ENCODE measurements around the gene BUB1B. TPM values are rescaled to one million over a fixed set of nuclear protein-coding genes. Genes with fewer than 3 reads are reported as not detected.

Gene BUB1B
- total RNA-seq, 4 donors from 2014 or later, result 0.33 to 8.8 (median 3.3) TPM; not detected in 1

DNA sequence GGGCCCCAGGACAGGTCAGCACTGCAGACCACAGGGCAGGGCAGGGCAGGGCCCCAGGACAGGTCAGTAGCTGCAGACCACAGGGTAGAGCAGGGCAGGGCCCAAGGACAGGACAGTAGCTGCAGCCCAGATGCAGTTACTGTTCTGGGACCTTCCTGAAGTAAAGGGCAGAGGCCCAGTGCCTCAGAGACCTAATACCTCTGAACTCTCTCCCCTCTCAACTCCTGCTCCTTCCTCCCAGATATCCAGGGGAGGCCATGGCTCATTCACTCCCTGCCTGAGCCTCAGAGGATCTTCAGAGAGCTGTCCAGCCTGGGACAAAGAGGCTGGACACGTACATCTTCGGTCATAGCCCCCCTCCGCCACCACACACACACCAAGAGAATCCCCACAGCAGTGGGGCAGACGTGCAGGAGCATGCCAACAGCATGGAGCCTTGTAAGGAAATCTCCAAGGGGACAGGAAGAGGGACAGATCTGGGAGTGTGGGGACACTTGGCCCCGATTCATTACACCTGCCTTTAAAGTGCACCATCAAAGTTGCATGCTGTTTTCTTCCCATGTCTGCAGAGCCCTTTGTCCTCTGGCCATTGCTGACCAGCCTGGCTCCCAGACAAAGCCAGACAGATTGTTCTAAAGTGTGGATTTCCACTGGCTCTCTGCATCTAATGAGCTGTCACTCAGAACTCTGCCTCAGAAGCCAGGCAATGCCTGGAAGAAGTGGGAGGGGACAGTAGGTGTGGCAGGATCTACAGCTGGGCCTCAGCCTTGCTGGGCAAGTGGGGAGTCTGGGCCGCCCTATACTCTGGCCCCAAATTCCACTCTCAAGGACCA, 24.2 kb upstream of the BUB1B start:
- TF ChIP-seq, protein P1, sequence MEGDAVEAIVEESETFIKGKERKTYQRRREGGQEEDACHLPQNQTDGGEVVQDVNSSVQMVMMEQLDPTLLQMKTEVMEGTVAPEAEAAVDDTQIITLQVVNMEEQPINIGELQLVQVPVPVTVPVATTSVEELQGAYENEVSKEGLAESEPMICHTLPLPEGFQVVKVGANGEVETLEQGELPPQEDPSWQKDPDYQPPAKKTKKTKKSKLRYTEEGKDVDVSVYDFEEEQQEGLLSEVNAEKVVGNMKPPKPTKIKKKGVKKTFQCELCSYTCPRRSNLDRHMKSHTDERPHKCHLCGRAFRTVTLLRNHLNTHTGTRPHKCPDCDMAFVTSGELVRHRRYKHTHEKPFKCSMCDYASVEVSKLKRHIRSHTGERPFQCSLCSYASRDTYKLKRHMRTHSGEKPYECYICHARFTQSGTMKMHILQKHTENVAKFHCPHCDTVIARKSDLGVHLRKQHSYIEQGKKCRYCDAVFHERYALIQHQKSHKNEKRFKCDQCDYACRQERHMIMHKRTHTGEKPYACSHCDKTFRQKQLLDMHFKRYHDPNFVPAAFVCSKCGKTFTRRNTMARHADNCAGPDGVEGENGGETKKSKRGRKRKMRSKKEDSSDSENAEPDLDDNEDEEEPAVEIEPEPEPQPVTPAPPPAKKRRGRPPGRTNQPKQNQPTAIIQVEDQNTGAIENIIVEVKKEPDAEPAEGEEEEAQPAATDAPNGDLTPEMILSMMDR (IDR thresholded peaks at IDR 0.05; ENCODE audit: low read depth), result no peak

DNA sequence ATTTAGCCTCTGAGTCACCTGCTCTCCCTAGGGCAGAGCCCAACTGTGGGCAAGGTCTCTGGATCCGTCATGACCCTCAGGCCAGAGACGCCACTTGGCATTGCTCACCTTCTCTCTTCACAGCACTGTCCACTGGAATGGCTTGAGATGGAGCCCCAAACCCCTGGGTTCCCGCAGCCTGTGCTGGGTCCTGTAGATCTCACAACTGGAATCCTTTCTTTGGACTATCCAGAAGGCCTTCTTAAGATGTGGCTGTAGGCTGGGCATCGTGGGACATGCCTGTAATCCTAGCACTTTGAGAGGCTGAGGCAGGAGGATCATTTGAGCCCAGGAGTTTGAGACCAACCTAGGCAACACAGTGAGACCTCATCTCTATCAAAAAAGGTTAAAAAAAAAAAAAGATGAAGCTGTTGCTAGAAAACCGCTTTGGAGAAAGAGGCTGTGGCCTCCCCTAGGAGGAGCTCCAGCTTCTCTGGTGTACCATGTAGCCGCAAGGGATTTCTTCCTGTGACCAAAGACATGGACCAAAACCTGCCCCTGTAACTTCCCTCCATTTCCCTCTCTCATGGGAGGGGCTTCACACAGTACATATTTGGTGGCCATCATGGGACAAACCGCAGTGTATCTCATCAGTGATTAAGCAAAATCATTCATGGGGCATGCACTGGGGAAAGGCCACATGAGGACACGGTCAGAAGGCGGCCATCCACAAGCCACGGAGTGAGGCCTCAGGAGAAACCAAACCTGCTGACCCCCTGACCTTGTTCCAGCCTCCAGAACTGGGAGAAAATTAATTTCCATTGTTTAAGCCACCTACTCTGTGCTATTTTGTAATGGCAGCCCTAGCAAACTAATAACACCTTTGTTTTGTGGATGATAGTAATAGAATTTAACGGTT, 23.3 kb upstream of the BUB1B start:
- TF ChIP-seq, protein P1 (IDR thresholded peaks at IDR 0.05; ENCODE audit: low read depth), result no peak

DNA sequence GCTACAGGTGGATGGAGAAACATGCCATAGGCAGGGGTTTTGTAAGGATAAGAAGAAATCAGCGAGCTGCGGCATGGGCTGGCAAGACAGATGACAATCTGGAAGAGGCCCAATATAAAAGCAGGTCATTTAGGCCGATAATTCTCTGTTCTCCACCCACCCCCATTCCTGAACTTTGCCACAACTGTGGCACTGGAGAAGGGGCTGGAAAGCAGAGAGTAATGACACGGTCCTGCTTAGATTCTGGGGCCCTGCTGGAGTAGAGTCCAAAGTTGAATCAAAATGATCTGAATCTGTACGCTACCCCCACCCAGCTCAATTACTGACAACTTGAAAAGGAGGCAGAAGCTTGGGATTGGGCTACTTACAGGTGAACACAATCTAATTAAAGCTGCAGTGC, 18.4 kb upstream of the BUB1B start:
- TF ChIP-seq, protein P1 (IDR thresholded peaks at IDR 0.05; ENCODE audit: low read depth), result no peak

DNA sequence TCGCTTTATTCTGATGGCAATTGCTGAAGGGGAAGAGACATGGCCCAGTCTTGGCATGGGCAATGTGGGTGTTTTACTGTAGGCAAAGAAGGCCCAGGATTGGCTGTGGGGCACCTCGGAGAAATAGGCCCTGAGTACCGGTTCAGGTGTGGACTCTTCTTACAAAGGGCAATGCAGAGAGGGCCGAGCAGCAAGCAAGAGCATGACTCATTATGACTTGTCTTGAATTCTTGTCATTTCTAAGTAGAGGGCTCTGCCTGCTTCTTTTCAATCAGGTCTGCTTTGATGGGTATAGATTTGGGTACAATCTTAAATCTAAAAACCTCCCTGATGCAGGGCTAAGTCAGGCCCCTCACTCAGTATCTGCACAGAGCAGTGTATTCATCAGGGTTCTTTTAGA, 14.8 kb upstream of the BUB1B start:
- TF ChIP-seq, protein P1 (IDR thresholded peaks at IDR 0.05; ENCODE audit: low read depth), result no peak

DNA sequence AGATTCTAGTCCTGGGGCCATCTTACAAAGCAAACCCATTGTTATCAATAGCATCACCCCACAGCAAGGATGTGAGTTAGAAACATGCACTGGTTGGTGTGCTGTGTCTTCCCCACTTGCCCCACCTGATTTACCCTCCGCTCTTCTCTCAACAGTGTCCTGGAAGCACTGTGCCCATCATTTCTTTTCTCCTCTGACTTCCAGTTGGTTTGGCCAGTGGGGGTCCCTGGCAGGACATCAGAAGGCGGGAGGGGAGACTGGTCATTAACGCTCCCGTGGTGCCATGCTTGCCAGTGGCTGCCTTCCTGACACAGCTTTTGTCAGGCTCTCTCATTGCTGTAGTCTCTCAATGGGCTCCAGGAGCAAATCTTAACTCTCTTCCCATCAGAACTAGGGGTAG, 11.5 kb upstream of the BUB1B start:
- TF ChIP-seq, protein P1 (IDR thresholded peaks at IDR 0.05; ENCODE audit: low read depth), result no peak

DNA sequence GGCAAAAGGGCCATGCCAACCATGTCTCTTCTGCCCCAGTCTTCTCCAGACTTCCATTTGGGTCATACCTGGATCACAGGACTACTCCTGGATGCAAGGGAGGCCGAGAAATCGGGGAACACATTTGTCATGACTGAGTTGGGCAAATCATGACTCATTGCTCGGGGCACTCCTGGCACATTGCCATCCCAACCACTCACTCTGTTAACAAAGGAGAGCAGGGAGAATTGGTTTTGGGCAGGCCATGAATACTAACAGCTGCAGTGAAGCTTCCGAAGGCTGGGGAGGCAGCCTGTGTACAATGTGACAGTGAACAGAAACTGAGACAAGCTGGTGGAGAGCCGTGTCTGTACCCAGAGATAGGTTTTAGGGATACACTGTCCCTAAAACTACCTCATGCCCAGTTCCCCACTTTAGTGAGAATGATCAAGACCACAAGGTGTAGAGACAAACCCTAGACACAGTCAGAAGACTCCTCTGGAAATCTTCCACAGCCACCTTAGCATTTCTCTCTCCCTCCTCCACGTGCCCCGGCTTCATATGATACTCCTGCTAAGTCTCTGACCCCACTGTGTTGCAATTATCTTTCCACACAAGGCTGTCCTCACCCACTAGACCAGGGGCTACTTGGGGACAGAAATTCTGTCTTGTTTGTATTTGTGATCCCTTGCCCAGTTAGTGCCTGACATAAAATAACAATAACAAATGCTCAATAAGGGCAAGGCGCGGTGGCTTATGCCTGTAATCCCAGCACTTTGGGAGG, 10.5 kb upstream of the BUB1B start:
- TF ChIP-seq, protein P1 (IDR thresholded peaks at IDR 0.05; ENCODE audit: low read depth), result no peak
